Measurements from ENCODE around the gene ADGRG4. TPM values are rescaled to one million over a fixed set of nuclear protein-coding genes. Genes with fewer than 3 reads are reported as not detected.

The ADGRG4 gene
- total RNA-seq, 1 experiment from 2014 or later, result not detected

DNA sequence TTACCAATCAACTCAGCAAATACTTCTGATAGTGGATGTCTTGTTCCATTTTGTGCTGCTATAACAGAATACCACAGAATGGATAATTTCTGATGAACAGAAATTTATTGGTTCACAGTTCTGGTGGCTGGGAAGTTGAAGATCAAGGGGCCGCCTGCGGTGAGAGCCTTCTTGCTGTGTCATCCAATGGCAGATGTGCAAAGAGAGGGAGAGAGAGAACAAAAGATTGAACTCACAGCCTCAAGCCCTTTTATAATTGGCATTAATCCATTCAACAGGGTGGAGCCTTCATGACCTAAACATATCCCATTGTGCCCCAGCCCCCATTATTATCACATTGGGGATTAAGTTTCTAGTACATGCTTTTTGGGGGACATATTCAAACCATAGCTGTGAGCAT lies 86.1 kb downstream of the ADGRG4 start:
- DNase-seq (ENCODE audit: low read depth, low spot score) (no peak), ATAC-seq (no peak)
- in situ Hi-C loops (cut with HindIII; ENCODE audit: low pct_unique_long_range_greater_than_20kb, low sequenced_read_pairs), result no loop called here
- TF ChIP-seq, protein P1, sequence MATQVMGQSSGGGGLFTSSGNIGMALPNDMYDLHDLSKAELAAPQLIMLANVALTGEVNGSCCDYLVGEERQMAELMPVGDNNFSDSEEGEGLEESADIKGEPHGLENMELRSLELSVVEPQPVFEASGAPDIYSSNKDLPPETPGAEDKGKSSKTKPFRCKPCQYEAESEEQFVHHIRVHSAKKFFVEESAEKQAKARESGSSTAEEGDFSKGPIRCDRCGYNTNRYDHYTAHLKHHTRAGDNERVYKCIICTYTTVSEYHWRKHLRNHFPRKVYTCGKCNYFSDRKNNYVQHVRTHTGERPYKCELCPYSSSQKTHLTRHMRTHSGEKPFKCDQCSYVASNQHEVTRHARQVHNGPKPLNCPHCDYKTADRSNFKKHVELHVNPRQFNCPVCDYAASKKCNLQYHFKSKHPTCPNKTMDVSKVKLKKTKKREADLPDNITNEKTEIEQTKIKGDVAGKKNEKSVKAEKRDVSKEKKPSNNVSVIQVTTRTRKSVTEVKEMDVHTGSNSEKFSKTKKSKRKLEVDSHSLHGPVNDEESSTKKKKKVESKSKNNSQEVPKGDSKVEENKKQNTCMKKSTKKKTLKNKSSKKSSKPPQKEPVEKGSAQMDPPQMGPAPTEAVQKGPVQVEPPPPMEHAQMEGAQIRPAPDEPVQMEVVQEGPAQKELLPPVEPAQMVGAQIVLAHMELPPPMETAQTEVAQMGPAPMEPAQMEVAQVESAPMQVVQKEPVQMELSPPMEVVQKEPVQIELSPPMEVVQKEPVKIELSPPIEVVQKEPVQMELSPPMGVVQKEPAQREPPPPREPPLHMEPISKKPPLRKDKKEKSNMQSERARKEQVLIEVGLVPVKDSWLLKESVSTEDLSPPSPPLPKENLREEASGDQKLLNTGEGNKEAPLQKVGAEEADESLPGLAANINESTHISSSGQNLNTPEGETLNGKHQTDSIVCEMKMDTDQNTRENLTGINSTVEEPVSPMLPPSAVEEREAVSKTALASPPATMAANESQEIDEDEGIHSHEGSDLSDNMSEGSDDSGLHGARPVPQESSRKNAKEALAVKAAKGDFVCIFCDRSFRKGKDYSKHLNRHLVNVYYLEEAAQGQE (IDR thresholded peaks at IDR 0.05; ENCODE audit: insufficient read depth in 1 of 2, low read depth in 2 of 2, low read length in 1 of 2), result no peak
- TF ChIP-seq POLR2AphosphoS5 (IDR thresholded peaks at IDR 0.05; ENCODE audit: low read depth, low read length) (no peak), TCF7L2 (IDR thresholded peaks at IDR 0.05; ENCODE audit: low read depth, low read length) (no peak), SIN3A (IDR thresholded peaks at IDR 0.05; ENCODE audit: borderline replicate concordance, insufficient read depth, low read depth, low read length) (no peak)
- TF ChIP-seq, protein P2, sequence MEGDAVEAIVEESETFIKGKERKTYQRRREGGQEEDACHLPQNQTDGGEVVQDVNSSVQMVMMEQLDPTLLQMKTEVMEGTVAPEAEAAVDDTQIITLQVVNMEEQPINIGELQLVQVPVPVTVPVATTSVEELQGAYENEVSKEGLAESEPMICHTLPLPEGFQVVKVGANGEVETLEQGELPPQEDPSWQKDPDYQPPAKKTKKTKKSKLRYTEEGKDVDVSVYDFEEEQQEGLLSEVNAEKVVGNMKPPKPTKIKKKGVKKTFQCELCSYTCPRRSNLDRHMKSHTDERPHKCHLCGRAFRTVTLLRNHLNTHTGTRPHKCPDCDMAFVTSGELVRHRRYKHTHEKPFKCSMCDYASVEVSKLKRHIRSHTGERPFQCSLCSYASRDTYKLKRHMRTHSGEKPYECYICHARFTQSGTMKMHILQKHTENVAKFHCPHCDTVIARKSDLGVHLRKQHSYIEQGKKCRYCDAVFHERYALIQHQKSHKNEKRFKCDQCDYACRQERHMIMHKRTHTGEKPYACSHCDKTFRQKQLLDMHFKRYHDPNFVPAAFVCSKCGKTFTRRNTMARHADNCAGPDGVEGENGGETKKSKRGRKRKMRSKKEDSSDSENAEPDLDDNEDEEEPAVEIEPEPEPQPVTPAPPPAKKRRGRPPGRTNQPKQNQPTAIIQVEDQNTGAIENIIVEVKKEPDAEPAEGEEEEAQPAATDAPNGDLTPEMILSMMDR (IDR thresholded peaks at IDR 0.05), result no peak
- BruUV-seq (replicated peaks), result no TSS peak
- ChIA-PET POLR2A (no interaction called here), CTCF (no interaction called here)
- no peaks in the 10 kb centered on the region for H3K4me1 ChIP-seq (ENCODE audit: control insufficient read depth, insufficient read depth, low read length)
- intact Hi-C loops (cut with micrococcal nuclease; ENCODE audit: unreplicated experiment), result no loop called here
- H3K27ac ChIP-seq (ENCODE audit: low read length), result no peak overlapping the region
- H3K36me3 ChIP-seq (ENCODE audit: control insufficient read depth, insufficient read depth, low read length), result no peaks in the 10 kb centered on the region
- no peaks in the 10 kb centered on the region for H3K9me3 ChIP-seq (ENCODE audit: control insufficient read depth, insufficient read depth, low read depth, low read length)
- no peak overlapping the region for H3K4me3 ChIP-seq (ENCODE audit: low read depth in 2 of 2, low read length in 2 of 2)
- H3K27me3 ChIP-seq (ENCODE audit: control insufficient read depth, insufficient read depth, low read length), result no peaks in the 10 kb centered on the region

DNA sequence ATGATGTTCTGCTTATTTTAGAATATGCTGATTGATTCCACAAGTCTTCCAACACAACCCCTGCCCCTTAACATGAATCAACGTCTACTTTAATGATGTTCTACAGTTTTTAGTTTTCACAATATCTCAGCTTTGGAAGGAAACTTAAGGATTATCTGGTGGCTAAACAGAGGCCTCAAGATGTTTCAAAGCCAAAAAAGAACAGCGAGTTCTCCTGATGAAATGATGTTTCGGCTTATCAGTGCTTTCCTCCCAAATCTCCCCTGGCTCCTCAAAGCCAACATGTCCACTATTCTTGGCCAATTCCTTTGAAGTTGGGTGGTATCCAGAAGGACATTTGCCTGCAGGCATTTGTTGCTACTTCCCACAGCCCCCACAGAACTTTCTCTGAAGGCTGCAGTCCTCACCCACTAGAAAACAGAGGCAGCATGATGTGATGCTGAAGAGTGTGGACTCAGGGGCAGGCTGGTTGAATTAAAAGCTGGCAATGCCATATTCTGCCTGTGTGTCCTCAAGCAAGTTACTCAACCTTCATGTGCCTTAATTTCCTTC lies 87.3 kb downstream of the ADGRG4 start:
- H3K27me3 ChIP-seq (ENCODE audit: control insufficient read depth, insufficient read depth, low read length), result no peaks in the 10 kb centered on the region; the same call in 1 of the 2 replicates
- ATAC-seq (no peak), DNase-seq (ENCODE audit: low read depth, low spot score) (no peak)
- H3K27ac ChIP-seq (ENCODE audit: low read length), result no peak overlapping the region
- no TSS peak for BruUV-seq (replicated peaks)
- POLR2A ChIA-PET, result no interaction called here
- no peaks in the 10 kb centered on the region for H3K36me3 ChIP-seq (ENCODE audit: control insufficient read depth, insufficient read depth, low read length)
- H3K9me3 ChIP-seq (ENCODE audit: control insufficient read depth, insufficient read depth, low read depth, low read length), result no peaks in the 10 kb centered on the region
- TF ChIP-seq SIN3A (IDR thresholded peaks at IDR 0.05; ENCODE audit: borderline replicate concordance, insufficient read depth, low read depth, low read length), result no peak
- TF ChIP-seq, protein P1 (IDR thresholded peaks at IDR 0.05; ENCODE audit: insufficient read depth in 1 of 2, low read depth in 2 of 2, low read length in 1 of 2), result no peak
- TF ChIP-seq POLR2AphosphoS5 (IDR thresholded peaks at IDR 0.05; ENCODE audit: low read depth, low read length), result no peak
- no peak for TF ChIP-seq TCF7L2 (IDR thresholded peaks at IDR 0.05; ENCODE audit: low read depth, low read length)
- TF ChIP-seq, protein P2 (IDR thresholded peaks at IDR 0.05), result no peak
- no peaks in the 10 kb centered on the region for H3K4me1 ChIP-seq (ENCODE audit: control insufficient read depth, insufficient read depth, low read length)
- no peak overlapping the region for H3K4me3 ChIP-seq (ENCODE audit: low read depth in 2 of 2, low read length in 2 of 2)
- intact Hi-C loops (cut with micrococcal nuclease; ENCODE audit: unreplicated experiment), result no loop called here
- CTCF ChIA-PET, result no interaction called here
- in situ Hi-C loops (cut with HindIII; ENCODE audit: low pct_unique_long_range_greater_than_20kb, low sequenced_read_pairs), result no loop called here
